Panc1 (cell line): ENCODE data around the gene OPA3.

ENCODE experiments used
- POLR2AphosphoS5 ChIP-seq: IDR thresholded peaks from 2 replicates; pipeline ENCODE4 v1.6.1; 2012; ENCODE audit warnings: mild to moderate bottlenecking, low read depth, low read length, moderate library complexity
- SIN3A ChIP-seq: IDR thresholded peaks from 2 replicates; pipeline ENCODE4 v1.6.1; 2012; ENCODE audit warnings: low read depth, mild to moderate bottlenecking, low read length, moderate library complexity, borderline replicate concordance; ENCODE audit not compliant: insufficient read depth
- TCF7L2 ChIP-seq: IDR thresholded peaks from 2 replicates; pipeline ENCODE4 v1.6.1; 2011; ENCODE audit warnings: mild to moderate bottlenecking, low read depth, low read length, inconsistent platforms
- TF ChIP-seq, protein P1 (sequence below): fragments of 450-650 bp; IDR thresholded peaks from 2 replicates; pipeline ENCODE4 v1.5.1; 2017; ENCODE audit warnings: mild to moderate bottlenecking
- TF ChIP-seq, protein P2 (sequence below), 2 experiments: IDR thresholded peaks; 2 replicates each; pipeline ENCODE4 v1.6.1; 2011 to 2012; ENCODE audit warnings: low read depth in 2 of 2, control low read depth in 1 of 2, low read length in 1 of 2, mild to moderate bottlenecking in 1 of 2, moderate library complexity in 1 of 2; ENCODE audit not compliant: insufficient read depth in 1 of 2

GRCh38 chr19:45507872-45508416 is 76.7 kb downstream of the OPA3 start:
- TF ChIP-seq, protein P1, sequence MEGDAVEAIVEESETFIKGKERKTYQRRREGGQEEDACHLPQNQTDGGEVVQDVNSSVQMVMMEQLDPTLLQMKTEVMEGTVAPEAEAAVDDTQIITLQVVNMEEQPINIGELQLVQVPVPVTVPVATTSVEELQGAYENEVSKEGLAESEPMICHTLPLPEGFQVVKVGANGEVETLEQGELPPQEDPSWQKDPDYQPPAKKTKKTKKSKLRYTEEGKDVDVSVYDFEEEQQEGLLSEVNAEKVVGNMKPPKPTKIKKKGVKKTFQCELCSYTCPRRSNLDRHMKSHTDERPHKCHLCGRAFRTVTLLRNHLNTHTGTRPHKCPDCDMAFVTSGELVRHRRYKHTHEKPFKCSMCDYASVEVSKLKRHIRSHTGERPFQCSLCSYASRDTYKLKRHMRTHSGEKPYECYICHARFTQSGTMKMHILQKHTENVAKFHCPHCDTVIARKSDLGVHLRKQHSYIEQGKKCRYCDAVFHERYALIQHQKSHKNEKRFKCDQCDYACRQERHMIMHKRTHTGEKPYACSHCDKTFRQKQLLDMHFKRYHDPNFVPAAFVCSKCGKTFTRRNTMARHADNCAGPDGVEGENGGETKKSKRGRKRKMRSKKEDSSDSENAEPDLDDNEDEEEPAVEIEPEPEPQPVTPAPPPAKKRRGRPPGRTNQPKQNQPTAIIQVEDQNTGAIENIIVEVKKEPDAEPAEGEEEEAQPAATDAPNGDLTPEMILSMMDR = no peak
- TF ChIP-seq POLR2AphosphoS5 = no peak
- TF ChIP-seq SIN3A = no peak
- TF ChIP-seq, protein P2, sequence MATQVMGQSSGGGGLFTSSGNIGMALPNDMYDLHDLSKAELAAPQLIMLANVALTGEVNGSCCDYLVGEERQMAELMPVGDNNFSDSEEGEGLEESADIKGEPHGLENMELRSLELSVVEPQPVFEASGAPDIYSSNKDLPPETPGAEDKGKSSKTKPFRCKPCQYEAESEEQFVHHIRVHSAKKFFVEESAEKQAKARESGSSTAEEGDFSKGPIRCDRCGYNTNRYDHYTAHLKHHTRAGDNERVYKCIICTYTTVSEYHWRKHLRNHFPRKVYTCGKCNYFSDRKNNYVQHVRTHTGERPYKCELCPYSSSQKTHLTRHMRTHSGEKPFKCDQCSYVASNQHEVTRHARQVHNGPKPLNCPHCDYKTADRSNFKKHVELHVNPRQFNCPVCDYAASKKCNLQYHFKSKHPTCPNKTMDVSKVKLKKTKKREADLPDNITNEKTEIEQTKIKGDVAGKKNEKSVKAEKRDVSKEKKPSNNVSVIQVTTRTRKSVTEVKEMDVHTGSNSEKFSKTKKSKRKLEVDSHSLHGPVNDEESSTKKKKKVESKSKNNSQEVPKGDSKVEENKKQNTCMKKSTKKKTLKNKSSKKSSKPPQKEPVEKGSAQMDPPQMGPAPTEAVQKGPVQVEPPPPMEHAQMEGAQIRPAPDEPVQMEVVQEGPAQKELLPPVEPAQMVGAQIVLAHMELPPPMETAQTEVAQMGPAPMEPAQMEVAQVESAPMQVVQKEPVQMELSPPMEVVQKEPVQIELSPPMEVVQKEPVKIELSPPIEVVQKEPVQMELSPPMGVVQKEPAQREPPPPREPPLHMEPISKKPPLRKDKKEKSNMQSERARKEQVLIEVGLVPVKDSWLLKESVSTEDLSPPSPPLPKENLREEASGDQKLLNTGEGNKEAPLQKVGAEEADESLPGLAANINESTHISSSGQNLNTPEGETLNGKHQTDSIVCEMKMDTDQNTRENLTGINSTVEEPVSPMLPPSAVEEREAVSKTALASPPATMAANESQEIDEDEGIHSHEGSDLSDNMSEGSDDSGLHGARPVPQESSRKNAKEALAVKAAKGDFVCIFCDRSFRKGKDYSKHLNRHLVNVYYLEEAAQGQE (IDR thresholded peaks at IDR 0.05; ENCODE audit: insufficient read depth in 1 of 2, low read depth in 2 of 2, low read length in 1 of 2) = no peak
- TF ChIP-seq TCF7L2 = no peak
